ENCODE results near the gene TUSC2.

The TUSC2 gene

DNA sequence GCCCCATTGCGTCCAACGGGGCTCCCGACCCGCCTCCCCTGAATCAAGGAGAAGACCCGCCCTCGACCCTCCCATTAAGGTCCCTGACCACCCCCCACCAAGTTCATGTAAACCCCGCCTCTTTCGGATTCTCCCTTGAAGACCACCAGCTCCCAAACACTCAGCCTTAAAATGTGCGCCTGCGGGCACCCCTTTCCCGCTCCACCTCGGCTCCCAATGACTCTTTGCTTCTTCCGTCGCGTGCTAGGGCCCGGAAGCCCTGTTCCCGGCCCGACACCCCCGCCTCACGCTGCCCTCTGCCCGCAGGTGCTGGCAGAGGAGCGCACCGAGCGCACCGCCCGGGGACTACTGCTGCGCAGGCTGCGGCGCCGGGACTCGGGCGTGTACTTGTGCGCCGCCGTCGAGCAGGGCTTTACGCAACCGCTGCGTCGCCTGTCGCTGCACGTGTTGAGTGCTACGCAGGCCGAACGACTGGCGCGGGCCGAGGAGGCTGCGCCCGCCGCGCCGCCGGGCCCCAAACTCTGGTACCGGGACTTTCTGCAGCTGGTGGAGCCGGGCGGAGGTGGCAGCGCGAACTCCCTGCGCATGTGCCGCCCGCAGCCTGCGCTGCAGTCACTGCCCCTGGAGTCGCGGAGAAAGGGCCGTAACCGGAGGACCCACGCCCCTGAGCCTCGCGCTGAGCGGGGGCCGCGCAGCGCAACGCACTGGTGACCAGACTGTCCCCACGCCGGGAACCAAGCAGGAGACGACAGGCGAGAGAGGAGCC, 51.8 kb downstream of the TUSC2 start:
- Histone ChIP-seq H2AFZ (ENCODE audit: low read depth, low read length) (no peak overlapping the region), H3K27ac (ENCODE audit: low read length) (no peak overlapping the region), H3K36me3 (ENCODE audit: insufficient read depth, low read length) (no peaks in the 10 kb centered on the region), H3K4me2 (ENCODE audit: insufficient read depth, low read length) (no peak overlapping the region), H3K79me2 (ENCODE audit: insufficient read depth, low read length) (no peaks in the 10 kb centered on the region), H3K9me3 (ENCODE audit: insufficient read depth, low read length, severe bottlenecking) (no peaks in the 10 kb centered on the region), H3K9ac (ENCODE audit: low read depth, low read length) (no peak overlapping the region), H3K4me1 (ENCODE audit: insufficient read depth, low read length) (peaks cover 8% of the 10 kb centered on the region), H4K20me1 (ENCODE audit: insufficient read depth, low read length) (no peaks in the 10 kb centered on the region), H3K4me3 (ENCODE audit: low read depth in 1 of 2, low read length in 2 of 2) (no peak overlapping the region), H3K27me3 (ENCODE audit: insufficient read depth, low read length, poor library complexity) (peaks cover 24% of the 10 kb centered on the region)
- no peak for ATAC-seq (ENCODE audit: insufficient read depth, low read depth)
- DNase-seq = no peak
- TF ChIP-seq EZH2 (IDR thresholded peaks at IDR 0.05; ENCODE audit: borderline replicate concordance, low read depth, low read length, severe bottlenecking) = no peak
- TF ChIP-seq, protein P1, sequence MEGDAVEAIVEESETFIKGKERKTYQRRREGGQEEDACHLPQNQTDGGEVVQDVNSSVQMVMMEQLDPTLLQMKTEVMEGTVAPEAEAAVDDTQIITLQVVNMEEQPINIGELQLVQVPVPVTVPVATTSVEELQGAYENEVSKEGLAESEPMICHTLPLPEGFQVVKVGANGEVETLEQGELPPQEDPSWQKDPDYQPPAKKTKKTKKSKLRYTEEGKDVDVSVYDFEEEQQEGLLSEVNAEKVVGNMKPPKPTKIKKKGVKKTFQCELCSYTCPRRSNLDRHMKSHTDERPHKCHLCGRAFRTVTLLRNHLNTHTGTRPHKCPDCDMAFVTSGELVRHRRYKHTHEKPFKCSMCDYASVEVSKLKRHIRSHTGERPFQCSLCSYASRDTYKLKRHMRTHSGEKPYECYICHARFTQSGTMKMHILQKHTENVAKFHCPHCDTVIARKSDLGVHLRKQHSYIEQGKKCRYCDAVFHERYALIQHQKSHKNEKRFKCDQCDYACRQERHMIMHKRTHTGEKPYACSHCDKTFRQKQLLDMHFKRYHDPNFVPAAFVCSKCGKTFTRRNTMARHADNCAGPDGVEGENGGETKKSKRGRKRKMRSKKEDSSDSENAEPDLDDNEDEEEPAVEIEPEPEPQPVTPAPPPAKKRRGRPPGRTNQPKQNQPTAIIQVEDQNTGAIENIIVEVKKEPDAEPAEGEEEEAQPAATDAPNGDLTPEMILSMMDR (IDR thresholded peaks at IDR 0.05; ENCODE audit: borderline replicate concordance, extremely low read depth, low read length, poor library complexity, severe bottlenecking) = no peak

DNA sequence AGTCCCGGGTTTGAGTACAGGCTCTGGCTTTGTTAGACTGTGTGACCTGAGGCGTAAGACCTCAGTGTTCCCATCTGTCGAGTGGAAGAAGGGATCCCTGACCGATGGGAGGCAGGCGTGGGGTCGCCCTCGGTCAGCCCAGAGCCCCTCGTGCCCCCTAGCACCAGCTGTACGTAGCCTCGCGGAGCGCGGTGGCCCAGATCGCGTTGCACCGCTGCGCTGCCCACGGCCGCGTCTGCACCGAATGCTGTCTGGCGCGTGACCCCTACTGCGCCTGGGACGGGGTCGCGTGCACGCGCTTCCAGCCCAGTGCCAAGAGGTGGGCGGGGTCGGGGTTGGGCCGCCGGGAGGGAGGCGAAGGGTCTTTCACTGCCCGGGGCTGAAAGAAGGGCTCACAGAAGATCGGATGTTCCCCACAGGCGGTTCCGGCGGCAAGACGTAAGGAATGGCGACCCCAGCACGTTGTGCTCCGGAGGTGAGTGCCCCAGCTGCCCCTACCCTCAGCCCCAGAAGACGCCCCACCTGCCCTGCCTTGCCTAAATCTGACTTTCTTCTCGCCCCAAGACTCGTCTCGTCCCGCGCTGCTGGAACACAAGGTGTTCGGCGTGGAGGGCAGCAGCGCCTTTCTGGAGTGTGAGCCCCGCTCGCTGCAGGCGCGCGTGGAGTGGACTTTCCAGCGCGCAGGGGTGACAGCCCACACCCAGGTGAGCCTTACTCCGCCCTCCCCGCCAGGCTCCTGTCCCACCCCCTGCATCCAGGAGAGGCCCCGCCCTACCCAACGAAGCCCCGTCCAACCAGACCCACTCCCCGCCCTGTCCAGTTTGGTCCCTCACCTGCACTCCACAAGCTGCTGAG, 52.7 kb downstream of the TUSC2 start:
- Histone ChIP-seq H3K36me3 (ENCODE audit: insufficient read depth, low read length) (no peaks in the 10 kb centered on the region), H3K27me3 (ENCODE audit: insufficient read depth, low read length, poor library complexity) (peaks cover 24% of the 10 kb centered on the region), H3K4me1 (ENCODE audit: insufficient read depth, low read length) (peaks cover 8% of the 10 kb centered on the region), H3K27ac (ENCODE audit: low read length) (no peak overlapping the region), H4K20me1 (ENCODE audit: insufficient read depth, low read length) (no peaks in the 10 kb centered on the region), H3K79me2 (ENCODE audit: insufficient read depth, low read length) (no peaks in the 10 kb centered on the region), H3K9ac (ENCODE audit: low read depth, low read length) (no peak overlapping the region), H3K4me3 (ENCODE audit: low read depth in 1 of 2, low read length in 2 of 2) (no peak overlapping the region), H2AFZ (ENCODE audit: low read depth, low read length) (no peak overlapping the region), H3K9me3 (ENCODE audit: insufficient read depth, low read length, severe bottlenecking) (no peaks in the 10 kb centered on the region), H3K4me2 (ENCODE audit: insufficient read depth, low read length) (no peak overlapping the region)
- no peak for ATAC-seq (ENCODE audit: insufficient read depth, low read depth)
- DNase-seq = no peak
- TF ChIP-seq EZH2 (IDR thresholded peaks at IDR 0.05; ENCODE audit: borderline replicate concordance, low read depth, low read length, severe bottlenecking) = no peak
- TF ChIP-seq, protein P1 (IDR thresholded peaks at IDR 0.05; ENCODE audit: borderline replicate concordance, extremely low read depth, low read length, poor library complexity, severe bottlenecking) = no peak

All from DND-41 (cell line).